Body of pancreas (tissue), 4 donors: Measurements from ENCODE around the gene THAP7. TPM values are rescaled to one million over a fixed set of nuclear protein-coding genes. Genes with fewer than 3 reads are reported as not detected.

Experiments
- ATAC-seq: fragments of 150-250 bp; one replicate; pipeline ENCODE4 v1.9.1; 2016
- DNase-seq, 4 donors: peaks; one replicate each; pipeline ENCODE4 v3.0.0-alpha.2; 2019
- H3K27ac ChIP-seq, 4 donors: fragments of 200-600 bp; sonication (generic); 1 replicate in 3 of 4; 2 replicates in 1 of 4; pipeline versions ENCODE4 v1.5.1 to v1.6.1; 2016 to 2019; ENCODE audit warnings: mild to moderate bottlenecking in 1 of 4, mixed read lengths in 1 of 4, moderate library complexity in 1 of 4
- H3K27me3 ChIP-seq, 2 donors: fragments of 200-600 bp; sonication (generic); one replicate each; pipeline ENCODE4 v1.6.0; 2016; ENCODE audit warnings: mild to moderate bottlenecking in 1 of 2
- H3K36me3 ChIP-seq, 2 donors: fragments of 200-600 bp; sonication (generic); replicated peaks in 1 of 2; 2 replicates each; pipeline ENCODE4 v1.5.1; 2016; ENCODE audit warnings: low read depth in 2 of 2; ENCODE audit not compliant: insufficient read depth in 1 of 2
- H3K4me1 ChIP-seq: fragments of 200-600 bp; sonication (generic); one replicate; pipeline ENCODE4 v1.6.0; 2016
- H3K4me3 ChIP-seq, 2 donors: fragments of 200-600 bp; sonication (generic); 1 replicate in 1 of 2; 2 replicates in 1 of 2; pipeline ENCODE4 v1.5.1; 2016 to 2019
- H3K9me3 ChIP-seq, 3 donors: fragments of 200-600 bp; sonication (generic); 1 replicate in 2 of 3; 2 replicates in 1 of 3; pipeline ENCODE4 v1.5.1; 2016
- CTCF ChIP-seq, 7 experiments: fragments of 450-650 bp in 4 of 7; fragments of 200-600 bp in 3 of 7; sonication (generic) in 3 of 7; IDR thresholded peaks; one replicate each; pipeline ENCODE4 v1.5.1; 2016 to 2019; ENCODE audit warnings: antibody characterized with exemption in 7 of 7
- POLR2A ChIP-seq, 3 donors: fragments of 450-650 bp; IDR thresholded peaks; one replicate each; pipeline ENCODE4 v1.6.1; 2016; ENCODE audit warnings: antibody characterized with exemption in 3 of 3, mild to moderate bottlenecking in 2 of 3
- WGBS, 2 donors: methylation state at CpG; one replicate each; pipeline ENCODE4 v1.1.5; 2017; 5-methylcytosine and 5-hydroxymethylcytosine counted together
- intact Hi-C: fragments of 100-400 bp; cut with DNase I; formaldehyde crosslinking; loops from one replicate; pipeline ENCODE4 v1.15.1; 2023
- total RNA-seq, 2 donors: library from RNA; depleted of rRNA; stranded (reverse); fragments of >200 nt; gene quantifications; one replicate each; pipeline ENCODE4 v1.1.0, GENCODE V29; 2016

The THAP7 gene
- total RNA-seq, 2 donors from 2014 or later = 17.1 to 20.2 TPM

GRCh38 chr22:20989323-20990138 is 12.4 kb downstream of the THAP7 start:
- DNase-seq (no peak), ATAC-seq (no peak)
- no peaks in the 10 kb centered on the region for H3K27me3 ChIP-seq
- H3K27ac ChIP-seq = no peak overlapping the region
- no peak for TF ChIP-seq POLR2A (IDR thresholded peaks at IDR 0.05)
- no peak for TF ChIP-seq CTCF (IDR thresholded peaks at IDR 0.05)
- no peaks in the 10 kb centered on the region for H3K9me3 ChIP-seq
- no peak overlapping the region for H3K4me3 ChIP-seq
- 75 to 87% methylated on average over 15 of the region's 17 CpGs for WGBS, 2 donors
- H3K36me3 ChIP-seq = peaks cover 7 to 11% of the 10 kb centered on the region in 2 donors
- no peaks in the 10 kb centered on the region for H3K4me1 ChIP-seq
- intact Hi-C loops = no loop called here

- peaks cover 5 to 11% of the 10 kb centered on the region in 2 donors for H3K36me3 ChIP-seq
- no peak overlapping the region for H3K27ac ChIP-seq
- H3K4me1 ChIP-seq = no peaks in the 10 kb centered on the region
- intact Hi-C loops = no loop called here
- no peak overlapping the region for H3K4me3 ChIP-seq
- TF ChIP-seq CTCF (IDR thresholded peaks at IDR 0.05) = no peak
- no peak for TF ChIP-seq POLR2A (IDR thresholded peaks at IDR 0.05)
- ATAC-seq (no peak), DNase-seq (no peak)
- no peaks in the 10 kb centered on the region for H3K27me3 ChIP-seq
- H3K9me3 ChIP-seq = no peaks in the 10 kb centered on the region
- 90 to 93% methylated on average over 10 to 16 of the region's 16 CpGs for WGBS, 2 donors
Measured at GRCh38 chr22:20988573-20989322, 13.2 kb downstream of the THAP7 start.

DNA sequence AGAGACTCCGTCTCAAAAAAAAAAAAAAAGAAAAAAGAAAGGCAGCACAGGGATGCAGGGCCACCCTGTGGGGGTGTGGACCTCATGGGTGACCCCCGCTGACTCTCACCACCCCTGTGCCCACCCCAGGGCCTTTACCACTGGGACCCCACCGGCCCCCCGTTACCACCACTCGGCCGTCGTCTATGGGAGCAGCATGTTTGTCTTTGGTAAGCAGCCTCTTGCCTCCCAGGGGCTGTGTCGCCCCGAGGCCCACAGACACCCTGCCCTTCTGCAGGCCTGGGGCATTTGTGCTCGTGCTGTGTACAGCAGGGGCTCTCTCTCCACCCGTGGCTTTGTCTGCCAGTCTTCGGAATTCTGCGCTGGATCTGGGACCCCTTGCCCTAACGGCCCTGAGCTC is 14.5 kb downstream of the THAP7 start:
- ATAC-seq (no peak), DNase-seq (no peak)
- intact Hi-C loops = no loop called here
- peaks cover 11% of the 10 kb centered on the region for H3K4me1 ChIP-seq
- H3K36me3 ChIP-seq = peaks cover 2 to 3% of the 10 kb centered on the region in 2 donors
- H3K9me3 ChIP-seq = no peaks in the 10 kb centered on the region
- no peak for TF ChIP-seq POLR2A (IDR thresholded peaks at IDR 0.05)
- no peak for TF ChIP-seq CTCF (IDR thresholded peaks at IDR 0.05)
- WGBS, 2 donors = 88 to 89% methylated on average over 11 to 13 of the region's 14 CpGs
- H3K27ac ChIP-seq = no peak overlapping the region
- no peak overlapping the region for H3K4me3 ChIP-seq
- no peaks in the 10 kb centered on the region for H3K27me3 ChIP-seq

DNA sequence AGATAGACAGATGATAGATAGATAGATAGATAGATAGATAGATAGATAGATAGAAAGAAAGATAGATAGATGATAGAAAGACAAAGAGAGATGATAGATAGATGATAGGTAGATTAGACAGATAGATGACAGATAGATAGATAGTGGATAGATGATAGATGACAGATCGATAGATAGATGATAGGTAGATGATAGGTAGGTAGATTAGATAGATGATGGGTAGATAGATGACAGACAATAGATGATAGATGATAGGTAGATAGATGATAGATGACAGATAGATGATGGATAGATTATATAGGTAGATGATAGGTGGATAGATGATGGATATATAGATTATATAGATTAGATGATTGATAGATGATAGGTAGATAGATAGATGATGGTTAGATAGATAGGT is 15.6 kb downstream of the THAP7 start:
- H3K9me3 ChIP-seq = no peaks in the 10 kb centered on the region
- H3K36me3 ChIP-seq = peaks cover 0 to 2% of the 10 kb centered on the region in 2 donors
- no peaks in the 10 kb centered on the region for H3K27me3 ChIP-seq
- 50 to 76% methylated on average over 1 of the region's 1 CpG for WGBS, 2 donors
- intact Hi-C loops = no loop called here
- no peak for ATAC-seq
- peaks cover 14% of the 10 kb centered on the region for H3K4me1 ChIP-seq
- no peak overlapping the region for H3K4me3 ChIP-seq
- no peak overlapping the region for H3K27ac ChIP-seq
- TF ChIP-seq CTCF (IDR thresholded peaks at IDR 0.05) (no peak), POLR2A (IDR thresholded peaks at IDR 0.05) (no peak)
- DNase-seq = no peak
